HuH-7 (cell line): ENCODE results near the gene MRGPRD.

Experiments
- DNase-seq: peaks from one replicate; pipeline ENCODE4 v3.0.0; 2011; ENCODE audit warnings: low spot score

The MRGPRD gene

DNA sequence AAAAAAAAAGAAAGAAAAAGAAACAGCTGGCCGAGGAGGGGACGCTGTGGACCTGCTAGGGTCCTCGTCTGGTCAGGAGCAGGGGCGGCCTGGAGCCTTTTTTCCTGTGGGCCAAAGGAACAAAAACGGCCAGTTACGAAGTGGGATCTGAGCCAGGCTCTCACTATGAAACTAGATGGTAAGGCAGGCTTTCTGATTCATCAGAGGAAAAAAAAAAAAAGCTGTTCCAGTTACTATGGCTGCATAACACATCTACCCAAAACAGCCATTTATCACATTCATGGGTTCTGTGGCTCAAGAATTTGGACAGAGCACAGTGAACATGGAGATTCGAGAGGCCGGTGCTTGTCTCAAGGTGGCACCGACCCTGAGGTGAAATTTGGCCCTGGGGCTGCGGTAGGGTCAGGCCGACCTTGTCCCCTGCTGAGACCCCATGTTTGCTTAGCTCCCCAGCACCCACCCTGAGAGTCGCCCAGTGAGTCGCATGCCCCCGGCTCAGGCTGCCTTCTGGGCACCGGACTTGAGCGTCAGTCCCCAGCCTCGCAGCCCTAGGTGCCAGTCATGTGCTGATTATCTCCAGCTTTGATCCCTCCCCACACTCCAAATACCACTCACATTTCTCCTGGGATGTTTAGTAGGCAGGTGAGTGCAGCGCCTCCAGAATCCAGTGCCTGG is 34.2 kb downstream of the MRGPRD start:
- no peak for DNase-seq

DNA sequence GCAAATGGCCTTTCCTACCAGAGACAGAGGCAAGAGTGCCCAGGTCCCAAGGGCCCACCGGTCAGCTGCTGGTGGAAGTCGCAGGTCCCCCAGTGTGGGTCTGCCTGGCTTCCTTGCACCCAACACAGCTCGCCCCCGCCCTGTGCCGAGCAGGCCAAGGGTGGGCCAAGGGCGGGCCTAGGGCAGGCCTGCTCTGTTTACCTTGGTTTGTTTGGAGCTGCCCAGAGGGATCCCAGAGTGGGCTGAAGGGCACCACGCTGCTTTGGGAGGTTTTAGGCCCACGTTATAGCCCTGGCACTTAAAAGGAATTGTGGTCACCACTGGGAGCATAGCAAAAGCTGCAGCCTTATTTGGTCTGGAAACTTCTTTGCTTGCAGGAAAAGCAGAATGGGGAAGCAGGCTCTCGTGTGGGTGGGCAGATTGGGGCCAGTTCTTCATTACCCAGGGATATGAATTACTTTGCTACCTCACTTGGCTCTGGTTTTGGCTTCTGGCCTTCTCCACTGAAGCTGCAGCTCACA is 38.0 kb downstream of the MRGPRD start:
- DNase-seq = no peak

DNA sequence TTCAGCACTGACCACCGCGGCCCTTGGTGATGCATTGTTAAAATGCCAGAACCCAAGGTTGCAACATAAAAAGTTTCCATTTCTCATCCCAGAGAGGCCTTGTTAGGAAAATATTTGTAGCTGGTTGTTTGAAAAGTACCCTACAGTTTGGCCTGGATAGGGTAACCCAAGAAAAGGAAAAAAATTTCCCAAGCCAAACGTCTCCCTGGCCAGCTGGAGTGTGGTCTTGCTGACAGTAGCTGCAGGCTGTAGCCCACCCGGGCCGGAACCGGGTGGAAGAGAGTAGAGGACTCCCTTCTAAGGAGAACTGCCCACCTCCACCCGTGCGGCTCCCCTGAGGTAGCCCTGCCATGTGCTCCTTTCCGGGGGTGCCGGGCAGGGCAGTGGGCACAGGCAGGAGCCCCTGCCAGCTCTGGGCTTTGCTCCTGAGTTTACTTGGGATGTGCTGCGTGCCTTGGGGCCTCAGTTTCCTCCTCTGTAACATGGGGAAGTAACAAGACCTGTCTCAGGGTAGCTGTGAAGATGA is 38.6 kb downstream of the MRGPRD start:
- no peak for DNase-seq

DNA sequence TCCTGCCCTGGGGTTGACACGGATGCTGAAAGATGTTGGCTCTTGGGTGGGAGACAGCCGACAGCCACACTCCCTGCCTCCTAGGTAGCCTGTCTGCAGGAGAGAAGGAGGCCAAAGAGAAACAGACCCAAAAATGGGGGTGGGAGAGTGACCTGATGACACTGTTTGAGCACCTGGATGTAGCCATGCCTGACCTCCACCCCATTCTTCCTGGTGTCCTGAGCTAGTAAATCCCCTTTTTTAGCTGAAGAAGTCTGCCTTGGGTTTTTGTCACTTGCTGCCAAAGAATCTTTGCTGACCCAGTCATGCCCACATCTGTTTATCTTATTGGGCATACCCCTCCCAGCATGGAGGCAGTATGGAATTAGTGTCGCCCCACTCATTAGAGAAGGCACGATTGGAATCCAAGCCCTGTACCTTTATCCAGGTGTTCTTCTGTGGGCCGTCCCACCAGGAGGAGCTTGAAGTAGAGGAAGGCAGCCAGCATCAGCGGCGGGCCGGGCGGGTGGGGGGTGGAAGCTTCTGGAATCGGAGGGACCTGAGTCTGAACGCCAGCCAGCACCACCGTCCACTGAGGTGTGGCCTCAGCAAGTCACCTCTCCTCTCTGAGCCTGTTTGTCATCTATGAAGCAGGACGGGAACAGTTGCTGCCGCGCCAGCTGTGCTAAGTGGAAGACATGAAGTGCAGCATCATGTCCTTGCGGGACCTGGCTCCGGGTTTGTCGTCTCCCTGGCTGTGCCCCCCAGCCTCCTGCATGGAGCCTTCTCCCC is 39.3 kb downstream of the MRGPRD start:
- DNase-seq = no peak

DNA sequence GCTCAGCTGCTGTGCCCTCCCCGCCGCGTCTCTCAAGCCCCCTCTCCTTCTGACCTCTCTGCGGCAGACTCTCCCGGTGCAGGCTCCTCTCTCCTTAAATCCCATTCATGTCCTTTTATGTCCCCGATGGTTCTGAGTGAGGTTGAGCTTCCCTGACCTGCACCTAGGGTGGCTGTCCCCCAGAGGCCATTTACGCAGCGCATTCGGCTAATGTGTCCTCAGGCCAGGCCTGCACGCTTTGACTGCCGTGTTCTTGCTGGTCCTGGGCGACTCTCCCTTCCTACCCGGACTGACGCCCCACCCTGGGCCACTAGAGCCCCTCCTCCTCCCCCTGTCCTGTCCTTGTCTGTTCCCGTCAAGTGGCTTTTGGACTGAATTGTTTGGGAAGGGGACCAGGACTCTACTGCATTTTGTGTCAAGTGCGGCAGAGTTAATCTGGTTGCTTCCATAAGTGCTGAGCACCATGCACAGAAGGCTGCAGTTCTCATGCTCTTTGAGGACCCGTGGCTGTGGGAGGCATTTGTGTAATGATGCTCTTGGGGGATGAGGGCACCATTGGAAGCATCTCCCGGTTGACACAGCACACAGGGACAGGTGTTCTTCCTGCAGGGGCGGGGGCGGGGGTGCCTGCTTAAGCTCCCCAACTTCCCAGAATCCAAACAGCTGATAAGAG is 40.0 kb downstream of the MRGPRD start:
- DNase-seq = no peak

DNA sequence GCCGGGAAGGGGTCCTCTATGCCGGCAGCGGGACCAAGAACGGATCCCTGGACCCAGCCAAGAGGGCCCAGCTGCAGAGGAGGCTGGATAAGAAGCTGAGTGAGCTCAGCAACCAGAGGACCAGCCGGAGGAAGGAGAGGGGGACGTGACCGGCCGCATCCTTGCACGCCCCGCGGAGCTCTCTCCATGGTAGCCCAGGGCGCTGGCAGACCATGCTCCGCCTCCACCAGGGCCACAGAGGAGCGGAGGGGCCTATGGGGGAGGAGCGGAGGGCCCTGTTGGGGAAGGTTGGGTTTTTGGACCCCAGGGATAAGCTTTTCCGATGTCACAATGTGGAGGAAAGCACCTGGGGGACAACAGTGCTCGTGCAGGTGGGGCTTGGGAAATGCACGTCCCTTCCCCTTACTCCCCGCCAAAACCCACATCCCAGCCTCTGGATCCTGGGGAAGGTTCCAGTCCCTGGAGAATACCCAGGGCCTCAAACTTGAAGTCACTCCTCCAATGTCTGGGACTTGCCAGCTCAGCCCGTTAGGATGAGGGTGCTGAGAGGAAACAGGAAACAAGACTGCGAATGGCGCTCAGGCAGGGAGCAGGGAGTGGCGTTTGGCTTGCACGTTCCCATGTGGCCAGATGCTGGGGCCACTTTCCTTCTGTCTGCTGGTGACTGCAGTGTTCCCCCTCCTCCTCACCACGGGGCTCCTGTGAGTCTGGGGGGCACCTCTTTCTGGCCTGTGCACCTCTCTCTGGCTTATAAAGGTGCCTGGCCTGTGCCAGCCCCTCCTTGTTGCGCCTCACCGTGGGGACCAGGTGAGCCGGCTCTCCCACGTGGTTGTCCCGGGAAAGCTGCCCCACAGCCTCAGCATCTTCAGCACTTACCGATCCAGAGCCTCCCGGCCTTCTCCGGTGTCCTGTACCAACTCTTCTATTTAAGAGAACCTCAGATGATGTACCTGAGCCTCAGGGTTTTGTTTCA is 40.9 kb downstream of the MRGPRD start:
- DNase-seq = no peak

DNA sequence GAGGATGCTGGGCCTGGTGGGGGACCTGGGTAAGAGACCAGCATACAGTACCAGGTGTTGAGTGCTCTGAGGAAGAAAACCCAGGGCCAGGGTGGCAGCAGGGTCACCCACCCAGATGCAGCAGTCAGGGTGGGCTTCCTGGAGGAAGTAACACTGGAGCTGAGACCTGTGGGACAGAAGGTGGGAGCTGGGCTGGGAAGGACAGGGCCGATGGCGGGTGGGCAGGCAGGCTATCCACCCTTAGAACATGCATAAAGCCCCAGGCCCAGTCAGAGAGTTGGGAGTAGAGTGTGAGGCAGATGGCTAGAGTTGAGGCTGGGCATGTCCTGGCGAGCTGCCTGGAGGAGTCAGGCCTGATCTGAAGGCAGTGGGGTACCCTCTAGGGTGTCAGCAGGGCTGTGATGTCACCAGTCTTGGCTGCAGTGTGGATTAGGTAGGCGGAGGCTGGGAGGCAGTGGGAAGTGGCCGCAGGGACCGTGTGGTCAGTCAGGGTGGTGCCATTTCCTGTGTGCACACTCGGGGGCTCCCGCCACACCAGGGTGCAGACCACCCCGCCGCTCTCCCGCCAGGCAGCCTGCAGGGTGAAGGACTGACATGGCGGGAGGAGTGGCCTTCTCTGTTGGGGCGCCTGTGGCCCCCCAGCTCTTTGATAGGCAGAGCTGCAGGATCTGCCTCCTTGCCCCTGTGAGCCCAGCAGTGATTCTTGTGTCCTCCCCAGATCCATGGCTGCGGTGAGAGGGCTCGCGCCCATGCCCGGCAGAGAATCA is 41.8 kb downstream of the MRGPRD start:
- no peak for DNase-seq

DNA sequence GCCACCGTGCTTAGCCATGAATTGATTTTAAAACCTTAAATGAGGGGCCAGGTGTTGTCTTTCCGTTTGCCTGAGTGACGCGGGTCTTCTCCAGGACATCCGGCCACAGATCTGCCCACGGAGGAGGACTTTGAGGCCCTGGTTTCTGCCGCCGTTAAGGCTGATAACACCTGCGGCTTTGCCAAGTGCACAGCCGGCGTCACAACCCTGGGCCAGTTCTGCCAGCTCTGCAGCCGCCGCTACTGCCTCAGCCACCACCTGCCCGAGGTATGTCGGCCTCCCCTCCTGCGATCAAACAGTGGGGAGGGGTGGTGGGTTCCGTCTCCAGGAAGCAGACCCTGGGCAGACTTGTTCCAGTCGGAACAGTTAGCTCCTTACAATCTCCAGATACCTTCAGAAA is 42.7 kb downstream of the MRGPRD start:
- DNase-seq = no peak

DNA sequence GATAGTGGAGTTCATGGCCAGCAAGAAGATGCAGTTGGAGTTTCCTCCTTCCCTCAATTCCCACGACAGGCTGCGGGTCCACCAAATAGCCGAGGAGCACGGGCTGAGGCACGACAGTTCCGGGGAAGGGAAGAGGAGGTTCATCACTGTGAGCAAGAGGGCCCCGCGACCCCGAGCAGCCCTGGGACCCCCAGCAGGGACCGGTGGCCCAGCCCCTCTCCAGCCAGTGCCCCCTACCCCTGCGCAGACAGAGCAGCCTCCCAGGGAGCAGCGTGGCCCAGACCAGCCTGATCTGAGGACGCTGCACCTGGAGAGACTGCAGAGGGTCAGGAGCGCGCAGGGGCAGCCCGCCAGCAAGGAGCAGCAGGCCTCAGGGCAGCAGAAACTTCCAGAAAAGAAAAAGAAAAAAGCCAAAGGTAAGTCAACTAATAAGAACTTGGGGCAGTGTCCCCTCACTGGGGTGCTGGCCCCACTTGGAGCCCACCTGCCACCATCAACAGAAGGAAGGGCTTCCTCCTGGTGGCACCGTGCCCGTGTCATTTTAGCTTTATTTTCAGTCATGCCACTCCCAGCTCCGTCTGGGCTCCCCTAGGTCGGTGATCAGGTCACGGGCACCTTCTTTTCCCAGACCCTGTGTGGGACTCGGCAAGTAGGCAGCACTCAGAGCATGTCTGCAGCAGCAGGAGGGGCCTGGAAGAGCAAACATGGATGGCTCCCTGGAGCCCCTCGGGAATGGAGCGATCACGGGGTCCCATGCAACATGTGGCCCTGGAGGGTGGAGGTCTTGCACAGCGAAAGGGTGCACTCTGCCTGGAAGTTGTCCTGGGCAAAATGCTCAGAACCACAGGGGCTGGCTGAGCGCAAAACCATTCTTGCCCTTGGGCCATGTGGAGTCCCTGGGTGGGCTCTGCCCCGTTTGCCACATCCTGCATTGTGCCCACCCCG is 43.8 kb downstream of the MRGPRD start:
- DNase-seq = no peak

DNA sequence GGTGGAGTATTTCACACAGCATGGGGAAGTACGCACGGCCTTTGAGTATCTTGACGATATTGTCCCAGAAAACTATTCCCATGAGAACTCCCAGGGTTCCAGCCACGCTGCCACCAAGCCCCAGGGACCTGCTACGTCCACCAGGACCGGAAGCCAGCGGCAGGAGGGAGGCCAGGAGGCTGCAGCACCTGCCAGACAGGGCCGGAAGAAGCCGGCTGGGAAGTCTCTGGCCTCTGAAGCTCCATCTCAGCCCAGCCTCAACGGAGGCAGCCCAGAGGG is 44.5 kb downstream of the MRGPRD start:
- no peak for DNase-seq

DNA sequence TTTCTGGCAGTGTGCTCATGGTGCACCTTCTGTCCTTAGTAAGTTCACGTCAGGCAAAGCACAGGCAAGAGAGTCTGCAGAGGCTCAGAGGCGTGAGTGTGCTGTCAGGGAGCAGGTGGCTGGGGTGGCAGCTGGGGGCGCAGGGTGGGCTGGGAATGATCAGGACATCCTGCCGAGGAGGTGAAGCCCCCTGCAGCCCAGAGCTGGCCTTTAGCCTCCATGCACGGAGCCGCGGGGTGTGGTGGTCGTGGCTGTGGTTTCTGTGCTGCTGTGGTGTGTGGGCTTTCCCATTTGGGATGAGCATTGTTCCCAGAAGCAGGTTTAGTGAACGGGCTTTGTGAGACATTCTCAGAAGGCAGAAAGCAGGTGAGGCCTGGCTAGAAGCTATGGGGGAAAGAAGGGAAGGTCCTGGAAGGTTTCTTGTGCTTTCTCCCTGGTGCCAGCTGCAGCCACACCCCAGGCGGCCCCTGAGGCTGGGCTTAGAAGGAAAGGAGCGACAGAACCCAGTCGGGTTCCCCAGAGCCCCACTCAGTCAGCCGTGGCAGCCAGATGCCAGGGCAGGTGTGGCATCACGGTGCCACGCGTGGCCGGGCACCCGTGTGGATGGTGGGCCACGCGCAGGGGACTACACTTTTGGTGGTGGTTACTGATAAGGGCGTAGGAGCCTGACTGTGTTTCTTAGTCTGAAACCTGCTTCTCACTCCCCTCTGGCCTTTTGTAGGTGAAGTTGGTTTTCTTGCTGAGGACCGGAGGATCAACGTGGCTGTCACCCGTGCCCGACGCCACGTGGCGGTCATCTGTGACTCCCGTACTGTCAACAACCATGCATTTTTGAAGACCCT is 45.0 kb downstream of the MRGPRD start:
- DNase-seq = no peak

DNA sequence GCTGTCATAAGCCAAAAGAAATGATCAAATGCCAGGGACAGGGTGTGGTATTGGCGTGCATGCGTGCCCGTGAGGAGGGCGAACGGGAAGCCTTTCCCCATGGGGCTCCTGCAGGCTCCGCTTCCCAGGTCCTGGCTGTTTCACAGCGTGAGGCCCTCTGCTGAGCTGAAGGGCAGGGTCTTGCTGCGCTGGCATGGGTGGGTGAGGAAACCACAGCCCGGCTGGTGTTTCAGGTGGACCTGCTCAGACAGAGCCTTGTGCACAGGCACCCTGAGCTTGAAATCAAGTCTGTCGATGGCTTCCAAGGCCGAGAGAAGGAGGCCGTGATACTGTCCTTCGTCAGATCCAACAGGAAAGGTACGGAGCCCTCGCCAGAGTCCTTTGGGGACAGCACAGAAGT is 45.7 kb downstream of the MRGPRD start:
- DNase-seq = no peak

DNA sequence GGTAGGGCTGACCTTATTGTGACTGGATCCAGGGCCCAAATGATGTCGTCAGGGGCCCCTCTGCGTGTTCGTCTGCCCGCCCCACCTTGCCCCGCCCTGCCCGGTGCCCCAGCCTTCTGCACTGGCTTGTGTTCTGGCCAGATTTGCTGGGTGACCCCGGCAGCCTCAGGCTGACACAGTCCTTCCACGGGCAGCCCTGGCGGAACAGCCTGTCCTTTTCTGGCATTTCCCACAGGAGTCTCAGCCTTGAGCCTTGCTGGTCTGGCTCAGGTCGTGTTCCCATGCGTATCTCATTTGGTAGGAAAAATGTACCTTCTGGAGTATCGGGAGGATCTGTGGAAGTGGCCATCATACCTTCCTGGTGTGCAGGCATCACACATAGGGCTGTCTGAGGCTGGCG is 46.1 kb downstream of the MRGPRD start:
- no peak for DNase-seq

DNA sequence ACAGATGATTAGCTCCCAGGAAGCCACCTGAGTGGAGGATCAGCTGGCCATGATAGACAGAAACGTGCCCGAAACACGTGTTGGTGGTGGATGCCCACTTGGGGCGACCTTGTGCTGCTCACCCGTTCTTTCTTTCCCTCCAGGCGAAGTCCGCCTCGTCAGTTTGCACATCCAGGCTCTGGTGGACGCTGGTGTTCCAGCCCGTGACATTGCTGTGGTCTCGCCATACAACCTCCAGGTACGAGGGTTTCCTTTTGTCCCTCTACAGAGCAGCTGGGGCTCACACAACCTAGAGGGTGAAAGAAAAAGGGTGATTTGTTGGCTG is 46.5 kb downstream of the MRGPRD start:
- no peak for DNase-seq

DNA sequence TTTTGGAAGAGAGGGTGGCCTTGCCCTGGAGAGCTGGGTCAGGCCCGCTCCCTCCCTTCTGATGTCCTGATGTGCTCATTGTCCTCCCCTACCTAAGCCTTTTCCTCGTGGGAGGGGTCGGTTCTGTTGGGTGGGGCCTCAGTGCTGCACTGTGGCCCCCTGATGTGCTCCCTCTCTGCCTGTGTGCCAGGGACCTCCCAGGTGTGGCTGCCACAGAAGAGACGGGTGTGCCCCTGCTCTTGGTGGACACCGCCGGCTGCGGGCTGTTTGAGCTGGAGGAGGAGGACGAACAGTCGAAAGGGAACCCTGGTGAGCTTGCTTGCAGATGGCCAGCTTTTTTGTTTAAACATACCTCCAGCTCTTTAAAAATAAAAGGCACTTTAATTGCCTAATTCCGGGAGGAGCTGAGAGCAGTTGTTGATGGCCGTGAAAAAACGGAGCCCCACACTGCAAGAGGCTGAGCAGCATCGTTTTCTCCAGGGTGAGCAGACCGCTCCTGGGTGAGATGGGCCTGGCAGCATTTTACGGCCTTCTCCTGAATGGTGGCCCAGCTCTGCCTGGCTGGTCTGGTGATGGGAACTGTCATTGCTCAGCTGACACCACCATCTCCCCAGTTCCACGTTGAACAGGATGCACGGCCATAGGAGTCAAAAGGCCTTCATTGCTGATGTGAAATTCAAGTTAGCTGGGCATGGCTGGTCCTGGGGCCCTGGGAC is 47.0 kb downstream of the MRGPRD start:
- DNase-seq = no peak

DNA sequence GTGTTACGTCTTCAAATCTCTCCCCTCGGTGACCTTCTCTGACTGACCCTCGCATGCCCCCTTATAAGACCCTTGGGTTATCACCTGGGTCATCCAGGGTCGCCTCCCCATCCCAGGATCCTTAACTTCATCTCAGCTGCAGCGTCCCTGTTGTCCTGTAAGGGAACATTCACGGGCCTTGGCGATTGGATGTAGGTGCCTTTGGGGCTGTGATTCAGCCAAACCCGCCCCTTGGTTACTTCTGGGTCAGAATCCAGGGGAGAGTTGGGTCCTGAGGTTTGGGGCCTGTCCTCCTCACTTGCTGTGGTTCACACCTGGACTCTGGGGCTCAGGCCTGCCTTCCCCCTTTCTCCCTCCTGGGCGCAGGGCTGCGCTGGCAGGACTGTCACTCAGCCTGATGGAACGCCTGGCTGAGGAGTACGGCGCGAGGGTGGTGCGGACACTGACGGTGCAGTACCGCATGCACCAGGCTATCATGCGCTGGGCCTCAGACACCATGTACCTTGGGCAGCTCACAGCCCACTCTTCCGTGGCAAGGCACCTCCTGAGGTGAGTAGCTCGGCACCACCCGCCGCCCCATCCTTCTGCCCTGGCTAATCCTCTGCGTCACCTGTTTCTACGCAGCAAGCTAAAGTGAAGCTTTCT is 47.7 kb downstream of the MRGPRD start:
- DNase-seq = no peak

DNA sequence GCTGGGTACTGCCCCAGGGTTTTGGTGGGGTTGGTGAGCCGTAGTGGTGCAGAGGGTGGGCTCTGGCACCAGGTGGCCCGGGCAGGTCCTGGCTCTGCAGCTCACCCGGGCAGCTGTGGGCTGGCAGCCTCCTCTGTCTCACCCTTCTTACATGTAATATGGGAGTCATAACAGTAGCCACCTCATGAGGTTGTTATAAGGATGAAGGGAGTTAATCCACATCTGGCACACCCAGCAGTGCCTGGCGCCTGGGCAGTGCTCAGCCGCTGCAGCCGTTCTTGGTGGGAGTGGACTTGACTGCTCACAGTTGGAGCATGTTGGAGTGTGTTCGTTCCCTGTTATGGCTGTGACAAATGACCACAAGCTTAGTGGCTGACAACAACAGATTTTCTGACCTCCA is 48.4 kb downstream of the MRGPRD start:
- no peak for DNase-seq

DNA sequence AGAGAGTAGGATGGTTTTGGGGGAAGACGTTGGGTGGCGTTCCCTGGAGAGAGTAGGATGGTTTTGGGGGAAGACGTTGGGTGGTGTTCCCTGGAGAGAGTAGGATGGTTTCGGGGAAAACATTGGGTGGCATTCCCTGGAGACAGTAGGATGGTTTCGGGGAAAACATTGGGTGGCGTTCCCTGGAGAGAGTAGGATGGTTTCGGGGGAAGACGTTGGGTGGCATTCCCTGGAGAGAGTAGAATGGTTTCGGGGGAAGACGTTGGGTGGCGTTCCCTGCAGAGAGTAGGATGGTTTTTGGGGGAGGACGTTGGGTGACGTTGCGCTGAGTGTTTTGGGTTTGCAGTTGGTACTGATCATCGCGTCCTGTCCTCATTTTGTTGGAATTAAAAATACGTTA is 48.9 kb downstream of the MRGPRD start:
- DNase-seq = no peak
